ENCODE results near the gene GORASP1.
"Not testable (repeated sequence)": the region's sequence is repeated elsewhere in the genome, so short reads cannot be mapped to it uniquely, and the experiment has no call there.

Gene GORASP1

GRCh38 chr3:39061228-39061627 lies 46.2 kb downstream of the GORASP1 start:
- DNase-seq, result not testable (repeated sequence)

- DNase-seq, result no peak
Observed at GRCh38 chr3:39056151-39056550, 51.3 kb downstream of the GORASP1 start.

GRCh38 chr3:39053696-39054095 lies 53.7 kb downstream of the GORASP1 start:
- no peak for DNase-seq

GRCh38 chr3:39052583-39052982 lies 54.8 kb downstream of the GORASP1 start:
- DNase-seq, result peak; percentile 24

GRCh38 chr3:39051649-39052561 lies 55.5 kb downstream of the GORASP1 start, which contains the start of the genes SCN11A and WDR48:
Gene SCN11A (minus strand): TSS chr3:39051944. CDS start chr3:38950362, 101,582 bp downstream.
Gene WDR48 (plus strand): TSS chr3:39052016. CDS start chr3:39052026, 10 bp downstream.
- DNase-seq, result peak; percentile 92

GRCh38 chr3:39050029-39050428 lies 57.4 kb downstream of the GORASP1 start:
- DNase-seq, result no peak
